ENCODE data around the gene DGKH. TPM values are rescaled to one million over a fixed set of nuclear protein-coding genes. Genes with fewer than 3 reads are reported as not detected.

DGKH gene
- total RNA-seq, 1 experiment from 2014 or later = 5.2 TPM

DNA sequence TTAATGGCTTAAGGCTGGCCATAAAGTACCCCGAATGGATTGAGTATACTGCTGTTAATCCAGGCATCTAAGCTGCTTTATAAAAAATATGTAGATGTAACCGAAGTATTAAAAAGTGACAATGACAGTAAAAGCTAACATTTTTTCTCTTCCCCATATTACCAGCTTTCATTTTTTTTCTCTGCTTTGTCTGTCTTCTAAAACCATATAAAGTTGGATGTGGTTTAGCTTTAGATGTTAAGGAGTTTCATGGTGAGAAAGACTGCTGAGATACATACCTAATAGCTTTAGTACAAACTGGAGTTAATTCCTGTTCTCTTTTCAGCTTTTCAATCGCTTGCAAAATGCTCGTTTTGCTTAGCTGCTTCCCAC lies 224.3 kb downstream of the DGKH start:
- H3K36me3 ChIP-seq (ENCODE audit: control insufficient read depth, insufficient read depth, low read length) = no peaks in the 10 kb centered on the region
- Mint-ChIP-seq H3K36me3 (ENCODE audit: insufficient read depth, unreplicated experiment) (peaks cover 11% of the 10 kb centered on the region), H3K4me3 (ENCODE audit: unreplicated experiment) (peak overlapping the region; percentile 98), H3K27ac (ENCODE audit: unreplicated experiment) (peak overlapping the region; percentile 94), H3K27me3 (ENCODE audit: insufficient read depth, unreplicated experiment) (no peaks in the 10 kb centered on the region), H3K9me3 (ENCODE audit: unreplicated experiment) (peaks cover 14% of the 10 kb centered on the region), H3K4me1 (ENCODE audit: low read depth, unreplicated experiment) (peaks cover 17% of the 10 kb centered on the region)
- intact Hi-C loops (cut with micrococcal nuclease; ENCODE audit: unreplicated experiment) = loop anchor here (1.0 kb wide), 1 partner anchor 8 kb away; no protein-coding TSS in a partner anchor
- H3K4me1 ChIP-seq = peaks cover 13% of the 10 kb centered on the region
- no peaks in the 10 kb centered on the region for H3K27me3 ChIP-seq (replicated peaks; ENCODE audit: control insufficient read depth, insufficient read depth, low read length)
- TF ChIP-seq, protein P1, sequence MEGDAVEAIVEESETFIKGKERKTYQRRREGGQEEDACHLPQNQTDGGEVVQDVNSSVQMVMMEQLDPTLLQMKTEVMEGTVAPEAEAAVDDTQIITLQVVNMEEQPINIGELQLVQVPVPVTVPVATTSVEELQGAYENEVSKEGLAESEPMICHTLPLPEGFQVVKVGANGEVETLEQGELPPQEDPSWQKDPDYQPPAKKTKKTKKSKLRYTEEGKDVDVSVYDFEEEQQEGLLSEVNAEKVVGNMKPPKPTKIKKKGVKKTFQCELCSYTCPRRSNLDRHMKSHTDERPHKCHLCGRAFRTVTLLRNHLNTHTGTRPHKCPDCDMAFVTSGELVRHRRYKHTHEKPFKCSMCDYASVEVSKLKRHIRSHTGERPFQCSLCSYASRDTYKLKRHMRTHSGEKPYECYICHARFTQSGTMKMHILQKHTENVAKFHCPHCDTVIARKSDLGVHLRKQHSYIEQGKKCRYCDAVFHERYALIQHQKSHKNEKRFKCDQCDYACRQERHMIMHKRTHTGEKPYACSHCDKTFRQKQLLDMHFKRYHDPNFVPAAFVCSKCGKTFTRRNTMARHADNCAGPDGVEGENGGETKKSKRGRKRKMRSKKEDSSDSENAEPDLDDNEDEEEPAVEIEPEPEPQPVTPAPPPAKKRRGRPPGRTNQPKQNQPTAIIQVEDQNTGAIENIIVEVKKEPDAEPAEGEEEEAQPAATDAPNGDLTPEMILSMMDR (IDR thresholded peaks at IDR 0.05; ENCODE audit: insufficient read depth in 1 of 2, low read depth in 1 of 2, low read length in 1 of 2, severe bottlenecking in 1 of 2, unreplicated experiment in 1 of 2) = no peak
- POLR2A ChIA-PET = interaction anchor here (0.7 kb wide), 1 partner anchor 206 kb away, joined by 3 read pairs; no protein-coding TSS in a partner anchor
- CTCF ChIA-PET = interaction anchor here (1.4 kb wide), 1 partner anchor 206 kb away, joined by 5 read pairs; no protein-coding TSS in a partner anchor
- TSS peak; percentile 37 for BruUV-seq (replicated peaks)
- peak overlapping the region; percentile 97 for H3K4me3 ChIP-seq (ENCODE audit: low read depth, low read length)
- no peaks in the 10 kb centered on the region for H3K9me3 ChIP-seq
- no peak for DNase-seq

DNA sequence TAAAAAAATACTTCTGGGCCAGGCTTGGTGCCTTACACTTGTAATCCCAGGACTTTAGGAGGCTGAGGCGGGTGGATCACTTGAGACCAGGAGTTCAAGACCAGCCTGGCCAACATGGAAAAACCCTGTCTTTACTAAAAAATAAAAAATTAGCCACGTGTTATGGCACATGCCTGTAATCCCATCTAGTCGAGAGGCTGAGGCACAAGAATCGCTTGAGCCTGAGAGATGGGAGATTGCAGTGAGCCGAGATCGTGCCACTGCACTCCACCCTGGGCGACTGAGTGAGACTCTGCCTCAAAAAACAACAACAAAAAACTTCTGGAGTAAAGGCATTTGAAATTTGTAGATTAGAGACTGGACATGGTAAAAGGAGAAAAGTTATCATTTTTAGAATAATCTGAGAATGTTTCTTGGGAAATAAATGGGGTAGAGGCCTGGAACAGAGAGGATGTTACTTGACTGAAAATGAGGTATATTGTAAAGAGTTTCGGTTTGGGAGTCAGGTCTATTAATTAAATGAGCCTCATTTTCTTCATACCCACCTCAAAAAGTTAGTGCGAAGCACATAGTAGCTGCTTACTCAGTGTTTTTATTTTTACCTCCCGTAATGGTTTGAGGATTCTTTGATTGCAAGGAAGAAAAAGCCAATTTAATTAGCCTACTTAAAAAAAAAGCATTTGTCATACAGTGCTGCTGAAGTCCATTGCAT lies 226.1 kb downstream of the DGKH start:
- Histone ChIP-seq H3K4me1 (peaks cover 13% of the 10 kb centered on the region), H3K9me3 (no peaks in the 10 kb centered on the region), H3K27me3 (replicated peaks; ENCODE audit: control insufficient read depth, insufficient read depth, low read length) (no peaks in the 10 kb centered on the region), H3K36me3 (ENCODE audit: control insufficient read depth, insufficient read depth, low read length) (no peaks in the 10 kb centered on the region), H3K4me3 (ENCODE audit: low read depth, low read length) (no peak overlapping the region)
- POLR2A ChIA-PET = no interaction called here
- TF ChIP-seq, protein P1 (IDR thresholded peaks at IDR 0.05; ENCODE audit: insufficient read depth in 1 of 2, low read depth in 1 of 2, low read length in 1 of 2, severe bottlenecking in 1 of 2, unreplicated experiment in 1 of 2) = no peak
- Mint-ChIP-seq H3K27ac (ENCODE audit: unreplicated experiment) (no peak overlapping the region), H3K9me3 (ENCODE audit: unreplicated experiment) (peaks cover 14% of the 10 kb centered on the region), H3K36me3 (ENCODE audit: insufficient read depth, unreplicated experiment) (peaks cover 11% of the 10 kb centered on the region), H3K27me3 (ENCODE audit: insufficient read depth, unreplicated experiment) (no peaks in the 10 kb centered on the region), H3K4me1 (ENCODE audit: low read depth, unreplicated experiment) (peaks cover 17% of the 10 kb centered on the region), H3K4me3 (ENCODE audit: unreplicated experiment) (no peak overlapping the region)
- BruUV-seq (replicated peaks) = no TSS peak
- CTCF ChIA-PET = no interaction called here
- intact Hi-C loops (cut with micrococcal nuclease; ENCODE audit: unreplicated experiment) = no loop called here
- DNase-seq = no peak

DNA sequence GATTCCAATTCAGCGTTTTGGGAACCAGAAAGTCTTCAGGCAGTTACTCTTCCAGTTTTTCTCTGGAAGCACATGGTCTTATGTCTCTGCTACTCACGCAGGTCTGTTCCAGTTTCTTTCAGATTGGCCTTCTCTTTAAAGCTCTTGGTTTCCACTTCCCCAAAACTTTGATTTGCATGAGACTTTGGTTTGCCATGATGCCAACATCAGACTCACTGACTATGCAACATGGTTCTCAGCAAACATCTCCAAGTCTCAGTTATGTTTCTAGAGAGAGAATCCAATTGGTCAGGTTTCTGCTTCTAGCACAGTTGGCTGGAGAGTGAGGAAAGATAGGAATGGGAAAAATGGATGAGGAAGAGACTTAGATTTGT lies 226.6 kb downstream of the DGKH start:
- Mint-ChIP-seq H3K4me3 (ENCODE audit: unreplicated experiment) (no peak overlapping the region), H3K9me3 (ENCODE audit: unreplicated experiment) (peaks cover 12% of the 10 kb centered on the region), H3K4me1 (ENCODE audit: low read depth, unreplicated experiment) (peaks cover 17% of the 10 kb centered on the region), H3K36me3 (ENCODE audit: insufficient read depth, unreplicated experiment) (peaks cover 11% of the 10 kb centered on the region), H3K27ac (ENCODE audit: unreplicated experiment) (no peak overlapping the region), H3K27me3 (ENCODE audit: insufficient read depth, unreplicated experiment) (no peaks in the 10 kb centered on the region)
- H3K4me1 ChIP-seq = peaks cover 13% of the 10 kb centered on the region
- H3K4me3 ChIP-seq (ENCODE audit: low read depth, low read length) = no peak overlapping the region
- BruUV-seq (replicated peaks) = no TSS peak
- ChIA-PET POLR2A (no interaction called here), CTCF (no interaction called here)
- H3K9me3 ChIP-seq = no peaks in the 10 kb centered on the region
- no peaks in the 10 kb centered on the region for H3K27me3 ChIP-seq (replicated peaks; ENCODE audit: control insufficient read depth, insufficient read depth, low read length)
- no peaks in the 10 kb centered on the region for H3K36me3 ChIP-seq (ENCODE audit: control insufficient read depth, insufficient read depth, low read length)
- TF ChIP-seq, protein P1 (IDR thresholded peaks at IDR 0.05; ENCODE audit: insufficient read depth in 1 of 2, low read depth in 1 of 2, low read length in 1 of 2, severe bottlenecking in 1 of 2, unreplicated experiment in 1 of 2) = no peak
- intact Hi-C loops (cut with micrococcal nuclease; ENCODE audit: unreplicated experiment) = no loop called here
- no peak for DNase-seq
